Fibroblast of the aortic adventitia (primary cell): ENCODE measurements around the gene DCC. TPM values are rescaled to one million over a fixed set of nuclear protein-coding genes. Genes with fewer than 3 reads are reported as not detected.

Experiments used
- DNase-seq: peaks from one replicate; pipeline ENCODE4 v3.0.0-alpha.2; 2010; ENCODE audit warnings: low read depth
- H3K4me3 ChIP-seq: 2 replicates; pipeline ENCODE4 v1.5.1; 2011; ENCODE audit warnings: low read depth, mild to moderate bottlenecking, control low read depth, low read length, moderate library complexity
- CTCF ChIP-seq: IDR thresholded peaks from 2 replicates; pipeline ENCODE4 v1.5.1; 2011; ENCODE audit warnings: mild to moderate bottlenecking, low read length, control low read depth, inconsistent platforms; ENCODE audit not compliant: insufficient read depth
- total RNA-seq: library from RNA; depleted of rRNA; stranded (reverse); fragments of >200 nt; gene quantifications from 2 replicates; pipeline ENCODE4 v1.2.3, GENCODE V29; 2012; ENCODE audit warnings: low replicate concordance

Gene DCC
- total RNA-seq, 1 donor, result 0.09 TPM

DNA sequence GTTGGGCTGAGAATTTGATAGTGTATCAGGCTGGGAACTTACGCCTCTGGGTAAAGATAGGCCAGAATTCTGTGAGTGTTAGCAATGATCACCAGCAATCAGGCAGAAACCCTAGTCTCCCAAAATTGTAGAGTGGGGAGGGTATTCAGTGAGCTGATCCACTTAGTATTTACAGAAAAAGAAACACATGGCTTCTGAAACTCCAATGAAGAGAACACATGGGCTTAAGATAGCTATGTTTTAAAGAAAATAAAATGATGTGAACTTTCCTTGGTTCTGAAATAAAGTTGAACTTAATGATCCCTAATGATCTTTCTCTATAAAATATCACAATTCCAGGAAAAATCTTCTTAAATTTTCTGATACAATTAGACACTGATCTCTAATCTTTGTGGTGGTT, 472.8 kb downstream of the DCC start:
- no peak for DNase-seq
- no peak overlapping the region for H3K4me3 ChIP-seq
- TF ChIP-seq CTCF, result no peak

GRCh38 chr18:52813635-52814416, 473.8 kb downstream of the DCC start:
- TF ChIP-seq CTCF, result no peak
- no peak for DNase-seq
- no peak overlapping the region for H3K4me3 ChIP-seq

GRCh38 chr18:52815651-52816050, 475.7 kb downstream of the DCC start:
- TF ChIP-seq CTCF, result no peak
- no peak overlapping the region for H3K4me3 ChIP-seq
- no peak for DNase-seq

DNA sequence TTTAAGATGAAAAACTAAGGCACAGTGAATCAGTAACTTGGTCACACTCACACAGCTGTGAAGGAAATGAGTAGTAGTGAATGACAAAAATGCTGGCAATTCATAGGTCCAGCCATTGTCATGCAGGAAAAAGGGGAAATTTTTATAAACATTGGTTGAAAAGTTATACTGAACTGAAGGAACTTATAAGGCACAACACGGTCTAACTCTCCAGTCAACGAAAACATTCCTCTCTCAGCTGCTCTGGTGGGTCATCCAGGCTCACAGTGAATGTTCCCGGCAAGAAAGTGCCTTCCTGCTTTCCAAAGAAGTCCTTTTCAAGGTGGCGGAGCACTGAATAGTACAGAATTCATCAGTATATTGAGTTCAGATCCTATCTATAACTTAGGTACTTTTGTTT, 476.1 kb downstream of the DCC start:
- DNase-seq, result no peak
- H3K4me3 ChIP-seq, result no peak overlapping the region
- no peak for TF ChIP-seq CTCF

DNA sequence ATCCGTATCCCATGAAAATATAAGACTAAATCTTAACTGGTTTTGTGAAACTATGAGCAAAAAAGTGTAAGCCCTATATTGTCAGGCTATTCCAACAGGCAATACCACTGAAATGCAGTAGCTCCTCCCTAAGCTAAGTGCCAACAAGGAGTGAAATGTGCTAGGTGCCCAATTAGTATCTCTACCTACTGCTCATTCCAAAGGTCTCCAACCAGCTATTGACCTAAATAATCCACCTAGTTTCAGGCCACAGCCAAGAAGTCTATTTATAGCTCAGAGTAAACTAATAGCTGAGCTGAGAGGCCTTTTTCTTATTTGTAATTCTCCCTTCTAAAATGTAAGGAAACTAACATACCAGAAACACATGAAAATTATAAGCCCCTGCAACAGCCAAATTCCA, 482.2 kb downstream of the DCC start:
- H3K4me3 ChIP-seq, result no peak overlapping the region
- DNase-seq, result no peak
- TF ChIP-seq CTCF, result no peak

GRCh38 chr18:52824126-52824525, 484.1 kb downstream of the DCC start:
- no peak for TF ChIP-seq CTCF
- H3K4me3 ChIP-seq, result no peak overlapping the region
- DNase-seq, result no peak

GRCh38 chr18:52826994-52827393, 487.0 kb downstream of the DCC start:
- no peak for DNase-seq
- no peak for TF ChIP-seq CTCF
- no peak overlapping the region for H3K4me3 ChIP-seq
